ENCODE data around the gene SLC4A4. TPM values are rescaled to one million over a fixed set of nuclear protein-coding genes. Genes with fewer than 3 reads are reported as not detected.

The SLC4A4 gene
- total and polyA plus RNA-seq, 7 donors = 0.24 to 3.3 (median 2.0) TPM

DNA sequence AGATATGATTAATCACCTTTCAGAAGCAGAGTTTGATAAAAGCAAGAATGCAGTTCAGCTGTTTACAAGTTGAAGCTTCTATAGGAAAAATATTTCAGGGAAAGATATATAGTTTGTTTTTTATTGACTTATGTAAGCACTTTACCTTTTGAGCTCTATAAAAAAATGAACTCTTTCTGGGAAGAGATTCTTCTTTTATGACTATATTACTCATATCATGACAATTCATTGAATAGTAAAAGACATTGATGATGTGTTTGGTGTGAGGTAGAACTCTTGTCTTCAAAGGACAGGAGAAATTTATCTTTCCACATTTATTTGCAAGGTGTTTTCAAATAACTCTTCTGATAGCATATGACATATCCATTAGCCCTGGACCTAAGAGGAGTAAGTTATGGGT, 156.6 kb downstream of the SLC4A4 start:
- ATAC-seq (no peak), DNase-seq (no peak)
- no peak overlapping the region for H3K27ac ChIP-seq
- intact Hi-C loops (cut with DNase I) = no loop called here
- no peaks in the 10 kb centered on the region for H3K36me3 ChIP-seq (ENCODE audit: insufficient read depth in 1 of 2, low read depth in 1 of 2)
- no peaks in the 10 kb centered on the region for H3K27me3 ChIP-seq (ENCODE audit: insufficient read depth in 3 of 3, low read length in 2 of 3)
- H3K9me3 ChIP-seq = no peaks in the 10 kb centered on the region
- H3K4me3 ChIP-seq = no peak overlapping the region
- TF ChIP-seq, protein P1, sequence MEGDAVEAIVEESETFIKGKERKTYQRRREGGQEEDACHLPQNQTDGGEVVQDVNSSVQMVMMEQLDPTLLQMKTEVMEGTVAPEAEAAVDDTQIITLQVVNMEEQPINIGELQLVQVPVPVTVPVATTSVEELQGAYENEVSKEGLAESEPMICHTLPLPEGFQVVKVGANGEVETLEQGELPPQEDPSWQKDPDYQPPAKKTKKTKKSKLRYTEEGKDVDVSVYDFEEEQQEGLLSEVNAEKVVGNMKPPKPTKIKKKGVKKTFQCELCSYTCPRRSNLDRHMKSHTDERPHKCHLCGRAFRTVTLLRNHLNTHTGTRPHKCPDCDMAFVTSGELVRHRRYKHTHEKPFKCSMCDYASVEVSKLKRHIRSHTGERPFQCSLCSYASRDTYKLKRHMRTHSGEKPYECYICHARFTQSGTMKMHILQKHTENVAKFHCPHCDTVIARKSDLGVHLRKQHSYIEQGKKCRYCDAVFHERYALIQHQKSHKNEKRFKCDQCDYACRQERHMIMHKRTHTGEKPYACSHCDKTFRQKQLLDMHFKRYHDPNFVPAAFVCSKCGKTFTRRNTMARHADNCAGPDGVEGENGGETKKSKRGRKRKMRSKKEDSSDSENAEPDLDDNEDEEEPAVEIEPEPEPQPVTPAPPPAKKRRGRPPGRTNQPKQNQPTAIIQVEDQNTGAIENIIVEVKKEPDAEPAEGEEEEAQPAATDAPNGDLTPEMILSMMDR (IDR thresholded peaks at IDR 0.05) = no peak
- no peaks in the 10 kb centered on the region for H3K4me1 ChIP-seq

DNA sequence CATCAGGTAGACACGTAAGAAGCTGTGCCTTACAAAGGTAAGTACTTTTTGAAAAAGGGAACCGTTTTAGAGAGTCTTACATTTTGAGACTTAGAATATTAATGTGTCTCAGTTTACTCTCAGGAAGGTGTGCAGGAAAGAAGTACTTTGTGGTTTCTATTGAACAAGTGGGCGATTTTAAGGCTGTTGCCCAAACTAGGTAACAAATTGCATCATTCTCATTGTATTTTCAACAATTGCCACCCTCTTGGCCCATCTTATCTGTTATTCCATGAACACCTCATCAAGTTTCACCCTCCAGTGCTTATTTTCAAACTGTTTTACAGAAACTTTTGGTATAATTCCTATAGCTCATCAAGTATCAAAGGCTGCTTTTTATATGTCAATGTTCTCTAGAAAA, 158.3 kb downstream of the SLC4A4 start:
- WGBS, 3 donors = 85 to 95% (median 86%) methylated on average over 3 of the region's 3 CpGs
- no peaks in the 10 kb centered on the region for H3K9me3 ChIP-seq

DNA sequence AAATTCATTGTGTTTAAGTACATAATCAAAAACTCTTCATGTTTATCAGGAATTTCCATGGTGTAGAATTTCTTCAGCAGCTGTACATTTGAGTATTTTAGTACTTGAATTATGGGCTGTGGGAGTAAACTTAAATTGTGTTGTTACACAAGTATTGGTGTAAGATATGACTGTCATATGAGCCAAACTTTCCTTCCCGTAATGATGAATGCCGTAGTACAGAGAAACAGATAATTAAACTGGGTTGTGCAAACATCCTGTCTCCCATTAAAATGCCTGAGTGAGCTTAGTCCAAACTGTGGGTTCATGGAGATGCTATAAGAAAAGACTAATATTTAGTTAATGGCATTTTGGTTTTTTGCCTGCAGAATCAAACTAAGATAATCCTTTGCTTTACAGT, 159.2 kb downstream of the SLC4A4 start:
- H3K9me3 ChIP-seq = no peaks in the 10 kb centered on the region
- no peaks in the 10 kb centered on the region for H3K27me3 ChIP-seq (ENCODE audit: insufficient read depth in 3 of 3, low read length in 2 of 3)
- DNase-seq = no peak
- no peak overlapping the region for H3K27ac ChIP-seq
- intact Hi-C loops (cut with DNase I) = no loop called here
- no peak for ATAC-seq
- no peak overlapping the region for H3K4me3 ChIP-seq
- H3K36me3 ChIP-seq (ENCODE audit: insufficient read depth in 1 of 2, low read depth in 1 of 2) = no peaks in the 10 kb centered on the region
- no peaks in the 10 kb centered on the region for H3K4me1 ChIP-seq
- TF ChIP-seq, protein P1 (IDR thresholded peaks at IDR 0.05) = no peak
- WGBS, 3 donors = 52 to 68% (median 52%) methylated on average over 2 of the region's 2 CpGs

More for the DNA sequence above, 158.3 kb downstream of the SLC4A4 start:
- TF ChIP-seq, protein P1 (IDR thresholded peaks at IDR 0.05) = no peak
- ATAC-seq (no peak), DNase-seq (no peak)
- H3K4me3 ChIP-seq = no peak overlapping the region
- no peaks in the 10 kb centered on the region for H3K27me3 ChIP-seq (ENCODE audit: insufficient read depth in 3 of 3, low read length in 2 of 3)
- intact Hi-C loops (cut with DNase I) = no loop called here
- H3K27ac ChIP-seq = no peak overlapping the region
- no peaks in the 10 kb centered on the region for H3K36me3 ChIP-seq (ENCODE audit: insufficient read depth in 1 of 2, low read depth in 1 of 2)
- H3K4me1 ChIP-seq = no peaks in the 10 kb centered on the region

DNA sequence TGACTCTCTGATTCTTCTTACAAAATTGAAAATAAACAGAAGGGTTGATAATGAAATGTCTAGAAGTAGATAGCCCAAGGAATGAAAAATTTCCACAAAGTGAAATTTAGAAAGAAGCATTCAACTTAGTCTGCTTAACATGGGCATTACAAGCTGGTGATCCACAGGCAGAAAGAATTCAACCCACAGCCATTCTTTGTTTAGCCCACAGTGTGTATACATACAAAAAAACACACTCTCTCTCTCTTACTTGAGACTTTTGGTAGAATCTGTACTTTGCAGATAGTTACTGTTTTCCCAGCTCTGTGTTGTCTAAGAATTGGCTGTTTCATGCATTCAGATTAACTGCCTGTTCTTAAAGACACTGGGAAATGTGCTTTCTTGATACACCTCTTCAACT, 159.8 kb downstream of the SLC4A4 start:
- H3K27me3 ChIP-seq (ENCODE audit: insufficient read depth in 3 of 3, low read length in 2 of 3) = no peaks in the 10 kb centered on the region
- intact Hi-C loops (cut with DNase I) = no loop called here
- TF ChIP-seq, protein P1 (IDR thresholded peaks at IDR 0.05) = no peak
- H3K9me3 ChIP-seq = no peaks in the 10 kb centered on the region
- no peak overlapping the region for H3K4me3 ChIP-seq
- DNase-seq (no peak), ATAC-seq (no peak)
- no peak overlapping the region for H3K27ac ChIP-seq
- no peaks in the 10 kb centered on the region for H3K36me3 ChIP-seq (ENCODE audit: insufficient read depth in 1 of 2, low read depth in 1 of 2)
- no peaks in the 10 kb centered on the region for H3K4me1 ChIP-seq

DNA sequence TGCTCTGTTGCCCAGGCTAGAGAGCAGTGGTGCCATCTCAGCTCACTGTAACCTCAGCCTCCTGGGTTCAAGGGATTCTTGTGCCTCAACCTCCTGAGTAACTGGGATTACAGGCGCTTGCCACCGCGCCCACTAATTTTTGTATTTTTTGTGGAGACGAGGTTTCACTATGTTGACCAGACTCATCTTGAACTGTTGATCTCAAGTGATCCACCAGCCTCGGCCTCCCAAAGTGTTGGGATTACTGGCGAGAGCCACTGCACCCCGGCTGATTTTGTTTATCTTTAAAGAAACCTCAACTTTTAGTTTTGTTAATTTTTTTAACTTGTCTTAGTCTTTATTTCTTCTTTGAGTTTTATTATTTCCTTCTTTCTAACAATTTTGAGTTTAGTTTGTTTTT, 163.2 kb downstream of the SLC4A4 start:
- Histone ChIP-seq H3K27me3 (ENCODE audit: insufficient read depth in 3 of 3, low read length in 2 of 3) (no peaks in the 10 kb centered on the region), H3K4me3 (no peak overlapping the region), H3K9me3 (no peaks in the 10 kb centered on the region), H3K27ac (no peak overlapping the region), H3K4me1 (no peaks in the 10 kb centered on the region), H3K36me3 (ENCODE audit: insufficient read depth in 1 of 2, low read depth in 1 of 2) (no peaks in the 10 kb centered on the region)
- DNase-seq = no peak
- TF ChIP-seq, protein P1 (IDR thresholded peaks at IDR 0.05) = no peak
- WGBS, 3 donors = 94 to 96% (median 95%) methylated on average over 7 of the region's 7 CpGs
- intact Hi-C loops (cut with DNase I) = no loop called here
- no peak for ATAC-seq

Measured in psoas muscle (tissue), 8 donors.